Hair follicle dermal papilla cell (primary cell): ENCODE data around the gene HTR3A. TPM values are rescaled to one million over a fixed set of nuclear protein-coding genes. Genes with fewer than 3 reads are reported as not detected.

Experiments
- total RNA-seq: library from RNA; depleted of rRNA; stranded (reverse); fragments of >200 nt; gene quantifications from 2 replicates; pipeline ENCODE4 v1.2.3, GENCODE V29; 2012

The HTR3A gene
- not detected in 2 replicates for total RNA-seq

GRCh38 chr11:113974741-113975470, at the start of gene HTR3A:
Gene HTR3A (plus strand): TSS chr11:113975108. CDS start chr11:113975326, 218 bp downstream.

Other genes with a start within 250 kb of the HTR3A start
- gene ZW10, start 201.4 kb upstream of the HTR3A start, total RNA-seq, result 18.3 and 21.4 TPM in 2 replicates
- not detected in 2 replicates for gene CLDN25, start 195.3 kb upstream of the HTR3A start, total RNA-seq
- gene USP28, start 99.5 kb upstream of the HTR3A start, total RNA-seq, result 23.6 and 33.6 TPM in 2 replicates
- not detected in 2 replicates for gene HTR3B, start 70.3 kb upstream of the HTR3A start, total RNA-seq
- 0.16 TPM in 1 of 2 replicates, not detected in the other for gene ZBTB16, start 84.6 kb downstream of the HTR3A start, total RNA-seq